Measurements from ENCODE around the gene NCDN. TPM values are rescaled to one million over a fixed set of nuclear protein-coding genes. Genes with fewer than 3 reads are reported as not detected.

Gene NCDN
- total RNA-seq, 2 experiments from 2014 or later = 21.6 to 21.7 TPM

DNA sequence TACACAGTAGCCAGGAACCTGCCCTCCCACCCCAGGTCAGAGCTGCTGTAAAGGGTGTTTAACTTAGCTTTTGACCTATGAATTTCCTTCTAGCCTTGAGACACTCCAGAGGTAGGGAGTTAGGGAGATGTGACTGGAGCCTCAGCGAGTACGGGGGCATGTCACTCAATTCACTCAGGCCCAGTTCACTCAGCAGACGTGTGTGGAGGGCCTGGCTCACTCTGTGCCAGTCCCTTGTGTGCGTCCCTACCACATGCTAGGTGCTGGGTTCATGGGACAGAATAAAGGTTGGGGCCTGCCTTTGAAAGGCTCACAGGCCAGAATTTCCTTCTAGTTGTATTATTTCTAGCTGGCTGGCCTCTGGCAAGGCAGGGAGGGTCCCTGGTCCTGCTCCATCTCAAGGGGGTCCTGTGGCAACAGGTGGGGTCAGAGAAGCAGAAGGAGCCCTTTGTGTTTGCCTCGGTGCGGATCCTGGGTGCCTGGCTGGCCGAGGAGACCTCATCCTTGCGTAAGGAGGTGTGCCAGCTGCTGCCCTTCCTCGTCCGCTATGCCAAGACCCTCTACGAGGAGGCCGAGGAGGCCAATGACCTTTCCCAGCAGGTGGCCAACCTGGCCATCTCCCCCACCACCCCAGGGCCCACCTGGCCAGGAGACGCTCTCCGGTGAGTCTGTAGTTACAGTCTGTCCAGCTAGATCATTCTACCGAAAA, 4.5 kb downstream of the NCDN start:
- peaks cover 6% of the 10 kb centered on the region for H3K36me3 Mint-ChIP-seq
- H3K9me3 Mint-ChIP-seq = no peaks in the 10 kb centered on the region
- no peaks in the 10 kb centered on the region for H3K27me3 Mint-ChIP-seq
- intact Hi-C loops (cut with micrococcal nuclease) = no loop called here
- no peak overlapping the region for H3K4me3 Mint-ChIP-seq
- DNase-seq = peak; percentile 4
- ChIA-PET CTCF (interaction anchor here (1.5 to 9.2 kb wide), 3 partner anchors 56 to 165 kb away, joined by 4 to 138 read pairs (median 6); no protein-coding TSS in a partner anchor), POLR2A (interaction anchor here (0.9 to 1.0 kb wide), 2 partner anchors 16 to 110 kb away, joined by 3 to 4 read pairs; no protein-coding TSS in a partner anchor)
- H3K4me1 Mint-ChIP-seq (ENCODE audit: low read depth) = peaks cover 32% of the 10 kb centered on the region
- H3K27ac Mint-ChIP-seq = no peak overlapping the region

DNA sequence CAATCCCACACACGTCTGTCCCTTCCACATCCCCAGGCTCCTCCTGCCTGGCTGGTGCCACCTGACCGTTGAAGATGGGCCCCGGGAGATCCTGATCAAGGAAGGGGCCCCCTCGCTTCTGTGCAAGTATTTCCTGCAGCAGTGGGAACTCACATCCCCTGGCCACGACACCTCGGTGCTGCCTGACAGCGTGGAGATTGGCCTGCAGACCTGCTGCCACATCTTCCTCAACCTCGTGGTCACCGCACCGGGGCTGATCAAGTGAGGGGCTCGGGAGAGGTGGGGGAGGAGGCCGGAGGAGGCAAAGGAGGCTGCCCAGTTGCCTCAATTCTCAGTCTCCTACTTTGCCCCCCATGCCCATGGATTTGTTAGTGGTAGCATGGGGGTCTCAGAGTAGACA, 5.6 kb downstream of the NCDN start:
- intact Hi-C loops (cut with micrococcal nuclease) = no loop called here
- CTCF ChIA-PET = interaction anchor here (9.2 kb wide), 1 partner anchor 112 kb away, joined by 138 read pairs; no protein-coding TSS in a partner anchor
- H3K27ac Mint-ChIP-seq = no peak overlapping the region
- H3K4me1 Mint-ChIP-seq (ENCODE audit: low read depth) = peaks cover 30% of the 10 kb centered on the region
- no peak overlapping the region for H3K4me3 Mint-ChIP-seq
- peaks cover 6% of the 10 kb centered on the region for H3K36me3 Mint-ChIP-seq
- POLR2A ChIA-PET = interaction anchor here (0.5 kb wide), 1 partner anchor 15 kb away, joined by 3 read pairs; no protein-coding TSS in a partner anchor
- H3K27me3 Mint-ChIP-seq = no peaks in the 10 kb centered on the region
- DNase-seq = peak; percentile 8
- no peaks in the 10 kb centered on the region for H3K9me3 Mint-ChIP-seq

DNA sequence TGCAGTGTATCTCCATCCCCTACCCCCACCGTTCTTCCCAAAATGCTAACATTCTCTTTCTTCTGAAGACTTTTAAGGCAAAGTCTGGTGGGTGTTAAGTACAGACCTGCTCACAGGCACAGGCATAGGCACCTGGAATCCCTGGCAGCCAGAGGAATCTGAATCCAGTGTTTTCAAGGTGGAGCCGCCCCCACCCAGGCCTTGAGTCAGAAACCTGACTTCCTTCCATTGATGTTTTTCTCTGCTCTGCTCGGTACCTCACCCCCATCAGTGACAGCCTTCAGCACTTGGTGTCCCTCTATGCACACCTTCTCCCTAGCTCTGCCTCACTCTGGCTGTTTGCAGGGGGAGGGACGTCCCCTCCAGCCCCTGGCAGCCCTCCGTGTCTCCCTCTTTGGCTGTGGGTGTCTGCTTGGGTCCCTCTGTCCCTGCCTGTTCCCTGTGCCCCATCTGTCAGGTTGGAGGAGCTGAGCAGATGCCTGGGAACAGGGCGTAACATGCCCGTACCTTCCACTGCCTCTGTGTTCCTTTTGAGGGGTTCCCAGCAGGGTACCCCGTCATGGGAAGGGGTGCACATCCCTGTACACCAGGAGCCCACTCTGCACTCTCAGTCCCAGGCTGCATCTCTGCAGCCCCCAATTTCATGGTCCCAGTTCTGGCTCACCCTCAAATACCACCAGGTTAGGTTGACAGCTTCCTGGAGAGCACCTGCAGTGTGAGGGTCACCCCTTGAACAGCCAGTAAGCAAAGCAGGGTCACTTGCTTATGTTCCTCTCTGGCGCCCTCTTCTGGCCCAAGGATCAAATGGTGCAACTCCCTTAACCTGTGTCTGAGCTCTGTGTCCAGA, 6.7 kb downstream of the NCDN start:
- no peaks in the 10 kb centered on the region for H3K9me3 Mint-ChIP-seq
- H3K4me1 Mint-ChIP-seq (ENCODE audit: low read depth) = peaks cover 22% of the 10 kb centered on the region
- no peaks in the 10 kb centered on the region for H3K27me3 Mint-ChIP-seq
- DNase-seq = peak; percentile 87
- CTCF ChIA-PET = interaction anchor here (0.6 to 6.0 kb wide), 32 partner anchors 8 to 362 kb away, joined by 3 to 245 read pairs (median 4); partner anchors contain the start of genes CLSPN and KIAA0319L
- H3K36me3 Mint-ChIP-seq = peaks cover 6% of the 10 kb centered on the region
- H3K27ac Mint-ChIP-seq = peak overlapping the region; percentile 44
- POLR2A ChIA-PET = interaction anchor here (1.5 to 1.6 kb wide), 2 partner anchors 113 to 151 kb away, joined by 4 to 5 read pairs; no protein-coding TSS in a partner anchor
- H3K4me3 Mint-ChIP-seq = no peak overlapping the region
- intact Hi-C loops (cut with micrococcal nuclease) = loop anchor here (1.0 kb wide), 1 partner anchor 113 kb away; no protein-coding TSS in a partner anchor

DNA sequence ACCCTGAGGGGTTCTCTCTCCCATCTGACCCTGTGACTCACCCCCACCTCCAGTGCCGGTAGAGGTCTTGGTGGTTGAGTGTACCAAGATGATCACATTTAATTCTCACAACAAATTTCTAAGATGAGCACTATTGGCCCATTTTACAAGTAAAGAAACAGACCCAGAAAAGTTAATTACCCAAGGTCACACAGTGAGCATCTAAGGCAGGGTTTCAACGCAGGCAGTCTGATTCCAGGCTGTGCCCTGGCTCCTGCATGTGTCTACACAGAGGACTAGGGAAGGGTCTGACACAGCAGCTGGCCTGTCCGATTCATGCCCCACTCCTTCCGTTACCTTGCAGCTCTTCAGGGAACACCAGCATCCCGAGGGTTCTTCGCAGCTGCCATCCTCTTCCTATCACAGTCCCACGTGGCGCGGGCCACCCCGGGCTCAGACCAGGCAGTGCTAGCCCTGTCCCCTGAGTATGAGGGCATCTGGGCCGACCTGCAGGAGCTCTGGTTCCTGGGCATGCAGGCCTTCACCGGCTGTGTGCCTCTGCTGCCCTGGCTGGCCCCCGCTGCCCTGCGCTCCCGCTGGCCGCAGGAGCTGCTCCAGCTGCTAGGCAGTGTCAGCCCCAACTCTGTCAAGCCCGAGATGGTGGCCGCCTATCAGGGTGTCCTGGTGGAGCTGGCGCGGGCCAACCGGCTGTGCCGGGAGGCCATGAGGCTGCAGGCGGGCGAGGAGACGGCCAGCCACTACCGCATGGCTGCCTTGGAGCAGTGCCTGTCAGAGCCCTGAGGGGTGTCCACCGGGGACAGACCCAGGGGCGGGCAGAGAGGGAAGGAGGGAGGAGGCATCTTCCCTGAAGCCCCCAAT, 7.5 kb downstream of the NCDN start:
- no peaks in the 10 kb centered on the region for H3K9me3 Mint-ChIP-seq

DNA sequence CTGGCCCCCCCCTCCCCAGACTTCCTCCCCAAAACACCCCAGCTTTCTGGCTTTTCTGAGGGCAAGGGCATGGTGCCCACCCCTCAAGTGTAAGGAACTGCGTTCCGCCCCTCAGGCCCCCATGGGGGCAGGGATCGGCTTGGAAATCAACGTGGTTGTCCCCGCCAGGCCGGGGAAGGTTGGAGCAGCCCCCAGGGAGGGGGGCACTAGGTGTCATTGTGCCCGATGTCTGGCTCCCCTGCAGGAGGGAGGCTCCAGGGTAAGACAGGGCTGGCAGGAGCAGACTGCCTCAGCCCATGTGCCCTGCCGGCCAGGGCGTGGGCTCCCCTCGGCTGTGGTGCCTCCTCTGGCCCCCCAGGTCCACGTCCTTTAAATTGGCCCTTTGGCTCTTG, 8.1 kb downstream of the NCDN start:
- ChIA-PET POLR2A (interaction anchor here (1.6 kb wide), 1 partner anchor 115 kb away, joined by 5 read pairs; no protein-coding TSS in a partner anchor), CTCF (interaction anchor here (1.0 to 6.0 kb wide), 10 partner anchors 19 to 364 kb away, joined by 3 to 245 read pairs (median 7); partner anchors contain the start of gene CLSPN)
- intact Hi-C loops (cut with micrococcal nuclease) = no loop called here
- no peak overlapping the region for H3K4me3 Mint-ChIP-seq
- H3K27me3 Mint-ChIP-seq = no peaks in the 10 kb centered on the region
- no peak for DNase-seq
- H3K27ac Mint-ChIP-seq = no peak overlapping the region
- H3K36me3 Mint-ChIP-seq = peaks cover 6% of the 10 kb centered on the region
- H3K4me1 Mint-ChIP-seq (ENCODE audit: low read depth) = peaks cover 14% of the 10 kb centered on the region
- H3K9me3 Mint-ChIP-seq = no peaks in the 10 kb centered on the region

More for the DNA sequence above, 7.5 kb downstream of the NCDN start:
- no peaks in the 10 kb centered on the region for H3K27me3 Mint-ChIP-seq
- H3K36me3 Mint-ChIP-seq = peaks cover 6% of the 10 kb centered on the region
- POLR2A ChIA-PET = interaction anchor here (1.5 to 1.6 kb wide), 2 partner anchors 114 to 150 kb away, joined by 4 to 5 read pairs; no protein-coding TSS in a partner anchor
- H3K4me3 Mint-ChIP-seq = no peak overlapping the region
- H3K4me1 Mint-ChIP-seq (ENCODE audit: low read depth) = peaks cover 14% of the 10 kb centered on the region
- DNase-seq = peak; percentile 1
- H3K27ac Mint-ChIP-seq = no peak overlapping the region
- intact Hi-C loops (cut with micrococcal nuclease) = loop anchor here (1.0 kb wide), 1 partner anchor 114 kb away; no protein-coding TSS in a partner anchor
- CTCF ChIA-PET = interaction anchor here (0.6 to 6.0 kb wide), 32 partner anchors 9 to 363 kb away, joined by 3 to 245 read pairs (median 4); partner anchors contain the start of genes CLSPN and KIAA0319L

DNA sequence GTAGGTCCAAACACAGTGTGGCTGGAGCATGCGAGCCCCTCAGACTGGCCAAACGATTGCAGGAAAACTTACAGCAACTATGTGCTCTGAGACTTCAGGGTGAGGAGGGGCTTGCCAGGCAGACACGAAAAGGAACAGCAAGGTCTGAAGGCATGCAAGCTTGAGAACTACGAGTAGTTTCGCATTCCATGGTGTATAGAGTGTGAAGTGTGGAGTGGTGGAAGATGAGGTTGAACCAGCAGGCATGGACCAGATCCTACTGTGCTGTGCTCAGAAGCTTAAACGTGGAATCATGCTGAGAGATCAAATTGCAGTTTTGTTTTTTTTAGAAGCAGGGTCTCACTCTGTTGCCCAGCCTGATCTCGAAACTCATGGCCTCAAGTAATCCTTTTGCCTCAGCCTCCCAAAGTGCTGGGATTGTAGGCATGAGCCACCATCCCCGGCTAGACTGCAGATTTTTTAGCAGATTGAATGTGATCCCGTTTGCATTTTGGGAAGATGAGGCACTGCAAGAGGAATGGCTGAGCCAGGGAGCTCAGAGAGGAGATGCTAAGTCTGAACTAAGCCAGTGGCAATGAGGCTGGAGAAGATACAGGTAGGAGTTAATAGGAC, 10.5 kb downstream of the NCDN start:
- Mint-ChIP-seq H3K9me3 (no peaks in the 10 kb centered on the region), H3K4me1 (ENCODE audit: low read depth) (peaks cover 5% of the 10 kb centered on the region), H3K27ac (no peak overlapping the region), H3K27me3 (no peaks in the 10 kb centered on the region), H3K36me3 (peaks cover 6% of the 10 kb centered on the region), H3K4me3 (no peak overlapping the region)
- intact Hi-C loops (cut with micrococcal nuclease) = no loop called here
- DNase-seq = no peak
- ChIA-PET CTCF (interaction anchor here (0.6 to 6.0 kb wide), 22 partner anchors 8 to 594 kb away, joined by 3 to 245 read pairs (median 5); no protein-coding TSS in a partner anchor), POLR2A (interaction anchor here (1.7 kb wide), 1 partner anchor 202 kb away, joined by 4 read pairs; the partner anchor contains the start of gene CLSPN)

DNA sequence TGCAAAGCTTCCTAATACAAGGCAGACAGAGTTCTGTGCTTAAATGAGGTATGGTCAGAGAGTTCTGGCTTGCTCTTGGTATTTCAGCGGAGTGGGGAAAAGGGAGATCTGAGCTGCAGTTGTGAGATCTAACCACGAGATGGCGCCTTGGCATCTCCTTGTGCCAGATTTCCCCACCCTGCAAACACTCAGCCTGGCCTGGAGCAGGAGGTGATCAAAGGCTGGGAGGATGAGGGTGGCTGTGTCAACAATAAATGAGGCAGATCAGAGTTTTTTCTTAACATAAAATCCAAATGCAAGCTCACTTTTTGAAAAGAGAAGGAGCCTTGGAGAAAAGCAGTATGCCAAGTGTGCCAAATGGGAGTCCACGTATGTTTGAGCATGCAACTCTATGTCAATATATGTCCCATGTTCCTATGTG, 11.4 kb downstream of the NCDN start:
- peak; percentile 79 for DNase-seq
- Mint-ChIP-seq H3K27ac (no peak overlapping the region), H3K4me3 (no peak overlapping the region), H3K27me3 (no peaks in the 10 kb centered on the region), H3K9me3 (no peaks in the 10 kb centered on the region), H3K36me3 (peaks cover 6% of the 10 kb centered on the region), H3K4me1 (ENCODE audit: low read depth) (peaks cover 5% of the 10 kb centered on the region)
- CTCF ChIA-PET = interaction anchor here (0.7 to 6.0 kb wide), 32 partner anchors 9 to 593 kb away, joined by 3 to 245 read pairs (median 4); partner anchors contain the start of gene CLSPN
- intact Hi-C loops (cut with micrococcal nuclease) = loop anchor here (1.0 kb wide), 3 partner anchors 146 to 205 kb away; no protein-coding TSS in a partner anchor
- POLR2A ChIA-PET = interaction anchor here (0.8 to 1.7 kb wide), 2 partner anchors 12 to 201 kb away, joined by 3 to 4 read pairs; partner anchors contain the start of genes CLSPN and KIAA0319L

DNA sequence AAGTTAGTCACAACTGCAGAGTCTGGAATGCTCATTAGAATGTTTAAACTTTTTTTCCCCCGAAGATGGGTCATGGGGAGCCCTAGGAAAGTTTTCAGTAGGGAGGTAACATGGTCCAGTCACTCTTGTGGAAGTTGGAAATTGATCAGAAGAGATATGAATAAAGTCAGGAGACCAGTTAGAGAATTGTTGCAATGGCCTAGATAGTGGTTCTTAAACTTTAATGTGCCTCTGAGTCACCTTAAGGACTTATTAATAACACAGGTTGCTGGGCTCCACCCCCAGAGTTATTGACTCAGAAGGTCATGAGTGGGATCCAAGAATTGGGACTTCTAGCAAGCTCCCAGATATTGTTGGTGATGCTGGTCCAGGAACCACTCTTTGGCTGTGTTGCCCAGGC, 12.3 kb downstream of the NCDN start:
- no peak overlapping the region for H3K4me3 Mint-ChIP-seq
- no peak overlapping the region for H3K27ac Mint-ChIP-seq
- intact Hi-C loops (cut with micrococcal nuclease) = loop anchor here (1.0 kb wide), 3 partner anchors 145 to 204 kb away; no protein-coding TSS in a partner anchor
- POLR2A ChIA-PET = no interaction called here
- no peaks in the 10 kb centered on the region for H3K36me3 Mint-ChIP-seq
- H3K27me3 Mint-ChIP-seq = no peaks in the 10 kb centered on the region
- H3K9me3 Mint-ChIP-seq = no peaks in the 10 kb centered on the region
- CTCF ChIA-PET = interaction anchor here (1.2 to 4.2 kb wide), 7 partner anchors 59 to 206 kb away, joined by 3 to 46 read pairs (median 7); partner anchors contain the start of gene CLSPN
- peaks cover 1% of the 10 kb centered on the region for H3K4me1 Mint-ChIP-seq (ENCODE audit: low read depth)
- no peak for DNase-seq

DNA sequence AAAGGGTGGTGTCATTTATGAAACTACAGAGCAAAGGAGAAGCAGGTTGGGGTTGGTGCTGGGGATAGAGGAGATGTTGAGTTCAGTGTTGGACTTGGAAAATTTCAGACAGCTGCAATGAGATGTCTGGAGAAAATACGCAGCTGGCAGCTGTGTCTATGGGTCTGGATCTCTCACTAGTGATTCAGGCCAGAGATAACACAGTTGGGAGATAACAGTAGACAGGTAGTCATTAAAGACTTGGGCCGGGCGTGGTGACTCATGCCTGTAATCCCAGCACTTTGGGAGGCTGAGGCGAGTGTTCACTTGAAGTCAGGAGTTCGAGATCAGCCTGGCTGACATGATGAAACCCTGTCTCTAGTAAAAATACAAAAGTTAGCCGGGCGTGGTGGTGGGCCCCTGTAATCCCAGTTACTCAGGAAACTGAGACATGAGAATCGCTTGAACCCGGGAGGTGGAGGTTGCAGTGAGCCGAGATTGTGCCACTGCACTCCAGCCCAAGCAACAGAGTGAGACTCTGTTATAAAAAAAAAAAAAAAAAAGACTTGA, 13.1 kb downstream of the NCDN start:
- Mint-ChIP-seq H3K27ac (no peak overlapping the region), H3K4me1 (ENCODE audit: low read depth) (peaks cover 1% of the 10 kb centered on the region), H3K4me3 (no peak overlapping the region), H3K9me3 (no peaks in the 10 kb centered on the region), H3K36me3 (no peaks in the 10 kb centered on the region), H3K27me3 (peaks cover 2% of the 10 kb centered on the region)
- no peak for DNase-seq
- intact Hi-C loops (cut with micrococcal nuclease) = no loop called here
- ChIA-PET POLR2A (interaction anchor here (0.6 to 1.1 kb wide), 2 partner anchors 15 to 176 kb away, joined by 3 to 4 read pairs; no protein-coding TSS in a partner anchor), CTCF (interaction anchor here (0.6 to 4.2 kb wide), 10 partner anchors 35 to 205 kb away, joined by 3 to 46 read pairs (median 7); partner anchors contain the start of gene CLSPN)

DNA sequence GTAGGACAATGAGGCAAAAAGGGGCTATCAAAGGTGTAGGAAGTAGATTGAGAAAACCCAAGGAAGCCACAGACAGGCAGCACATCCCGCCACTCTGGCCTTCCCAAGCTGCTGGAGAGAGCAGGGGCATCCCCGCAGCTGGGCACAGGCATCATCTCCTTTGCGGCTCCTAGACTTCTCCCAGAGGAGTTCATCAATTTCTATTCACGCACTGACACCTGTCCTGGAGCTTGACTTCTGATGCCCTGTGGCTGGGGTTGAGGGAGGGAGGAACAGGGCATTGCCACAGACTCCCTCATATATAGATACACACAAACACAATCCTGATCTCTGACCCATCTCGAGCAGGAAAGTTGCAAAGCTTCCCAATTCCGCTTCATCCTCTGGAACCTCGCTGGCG, 13.7 kb downstream of the NCDN start:
- no peak overlapping the region for H3K27ac Mint-ChIP-seq
- DNase-seq = no peak
- CTCF ChIA-PET = interaction anchor here (0.6 to 4.2 kb wide), 12 partner anchors 35 to 205 kb away, joined by 3 to 46 read pairs (median 7); partner anchors contain the start of gene CLSPN
- H3K4me3 Mint-ChIP-seq = no peak overlapping the region
- POLR2A ChIA-PET = interaction anchor here (0.6 to 1.1 kb wide), 2 partner anchors 15 to 177 kb away, joined by 3 to 4 read pairs; no protein-coding TSS in a partner anchor
- intact Hi-C loops (cut with micrococcal nuclease) = no loop called here
- peaks cover 2% of the 10 kb centered on the region for H3K27me3 Mint-ChIP-seq
- no peaks in the 10 kb centered on the region for H3K9me3 Mint-ChIP-seq
- no peaks in the 10 kb centered on the region for H3K36me3 Mint-ChIP-seq
- H3K4me1 Mint-ChIP-seq (ENCODE audit: low read depth) = peaks cover 5% of the 10 kb centered on the region
